HepG2 (cell line): Measurements from ENCODE around the gene CDX1. TPM values are rescaled to one million over a fixed set of nuclear protein-coding genes. Genes with fewer than 3 reads are reported as not detected.

ENCODE experiments used
- ATF1 ChIP-seq: IDR thresholded peaks from 2 replicates; pipeline ENCODE4 v1.6.1; 2016; ENCODE audit warnings: mild to moderate bottlenecking, control low read depth
- GATA4 ChIP-seq: sonication (generic); IDR thresholded peaks from 2 replicates; pipeline ENCODE4 v1.6.1; 2016; ENCODE audit warnings: antibody characterized with exemption, low read depth, borderline replicate concordance
- KLF16 ChIP-seq, 2 experiments: sonication (generic) in 1 of 2; formaldehyde crosslinking in 1 of 2; IDR thresholded peaks; 2 replicates each; pipeline versions ENCODE4 v1.6.1 to v1.8.0; 2016 to 2023; ENCODE audit warnings: missing genetic modification reagents in 2 of 2, missing compliant biosample characterization in 1 of 2
- NFE2 ChIP-seq: sonication (generic); formaldehyde crosslinking; IDR thresholded peaks from 2 replicates; pipeline ENCODE4 v1.4.0; 2020; ENCODE audit warnings: missing genetic modification reagents
- NFIC ChIP-seq: IDR thresholded peaks from 2 replicates; pipeline ENCODE4 v1.6.1; 2012; ENCODE audit warnings: mild to moderate bottlenecking, low read length, inconsistent platforms
- PRPF4 ChIP-seq: fragments of 200-400 bp; formaldehyde crosslinking; IDR thresholded peaks from 2 replicates; pipeline ENCODE4 v1.6.1; 2016; ENCODE audit warnings: low read length, low read depth; ENCODE audit not compliant: poor library complexity, severe bottlenecking
- RAD21 ChIP-seq: fragments of 450-650 bp; formaldehyde crosslinking; IDR thresholded peaks from 2 replicates; pipeline ENCODE4 v1.5.0; 2020; ENCODE audit warnings: mild to moderate bottlenecking
- TBL1XR1 ChIP-seq: fragments of 150-350 bp; IDR thresholded peaks from 2 replicates; pipeline ENCODE4 v1.6.1; 2014; ENCODE audit warnings: borderline replicate concordance, low read length; ENCODE audit not compliant: partially characterized antibody
- TBP ChIP-seq: sonication (generic); formaldehyde crosslinking; IDR thresholded peaks from 2 replicates; pipeline ENCODE4 v1.5.0; 2020; ENCODE audit warnings: missing genetic modification reagents
- THAP11 ChIP-seq: IDR thresholded peaks from 2 replicates; pipeline ENCODE4 v1.6.1; 2016; ENCODE audit warnings: missing biosample characterization, missing genetic modification reagents
- YEATS2 ChIP-seq: sonication (generic); formaldehyde crosslinking; IDR thresholded peaks from 2 replicates; pipeline ENCODE4 v1.4.0; 2020; ENCODE audit warnings: missing genetic modification reagents, borderline replicate concordance
- ZNF333 ChIP-seq: sonication (generic); formaldehyde crosslinking; IDR thresholded peaks from 2 replicates; pipeline ENCODE4 v1.4.0; 2020; ENCODE audit warnings: mild to moderate bottlenecking, missing genetic modification reagents, borderline replicate concordance
- polyA plus RNA-seq, 8 experiments: library from polyadenylated mRNA; depleted of rRNA in 3 of 8; stranded (reverse) in 7 of 8; unstranded in 1 of 8; fragments of >200 nt; fragmentation: Illumina TruSeq in 4 of 8; extraction: Trizol in 4 of 8; gene quantifications; 2 replicates each; pipeline versions ENCODE4 v1.2.1 to v1.2.3, GENCODE V29; 2011 to 2016; ENCODE audit warnings: low read depth in 4 of 8, missing spikeins in 1 of 8, mixed read lengths in 1 of 8; ENCODE audit not compliant: insufficient read depth in 1 of 8
- total RNA-seq, 5 experiments: library from RNA; depleted of rRNA; stranded (reverse); fragments of >200 nt; fragmentation: Illumina TruSeq; extraction: Trizol; gene quantifications; 2 replicates each; pipeline ENCODE4 v1.2.3, GENCODE V29; 2016; ENCODE audit warnings: low read depth in 1 of 5
- TF ChIP-seq, protein P1 (sequence below): IDR thresholded peaks from 2 replicates; pipeline ENCODE4 v1.6.1; 2012; ENCODE audit warnings: inconsistent platforms
- TF ChIP-seq, protein P2 (sequence below): sonication (generic); formaldehyde crosslinking; IDR thresholded peaks from 2 replicates; pipeline ENCODE4 v1.5.0; 2020; ENCODE audit warnings: mild to moderate bottlenecking, missing genetic modification reagents, moderate library complexity

The CDX1 gene
- total and polyA plus RNA-seq, 2 of the 13 experiments (the other 11 are each of a cell fraction or from before 2014, with no cell fraction given): not detected

DNA sequence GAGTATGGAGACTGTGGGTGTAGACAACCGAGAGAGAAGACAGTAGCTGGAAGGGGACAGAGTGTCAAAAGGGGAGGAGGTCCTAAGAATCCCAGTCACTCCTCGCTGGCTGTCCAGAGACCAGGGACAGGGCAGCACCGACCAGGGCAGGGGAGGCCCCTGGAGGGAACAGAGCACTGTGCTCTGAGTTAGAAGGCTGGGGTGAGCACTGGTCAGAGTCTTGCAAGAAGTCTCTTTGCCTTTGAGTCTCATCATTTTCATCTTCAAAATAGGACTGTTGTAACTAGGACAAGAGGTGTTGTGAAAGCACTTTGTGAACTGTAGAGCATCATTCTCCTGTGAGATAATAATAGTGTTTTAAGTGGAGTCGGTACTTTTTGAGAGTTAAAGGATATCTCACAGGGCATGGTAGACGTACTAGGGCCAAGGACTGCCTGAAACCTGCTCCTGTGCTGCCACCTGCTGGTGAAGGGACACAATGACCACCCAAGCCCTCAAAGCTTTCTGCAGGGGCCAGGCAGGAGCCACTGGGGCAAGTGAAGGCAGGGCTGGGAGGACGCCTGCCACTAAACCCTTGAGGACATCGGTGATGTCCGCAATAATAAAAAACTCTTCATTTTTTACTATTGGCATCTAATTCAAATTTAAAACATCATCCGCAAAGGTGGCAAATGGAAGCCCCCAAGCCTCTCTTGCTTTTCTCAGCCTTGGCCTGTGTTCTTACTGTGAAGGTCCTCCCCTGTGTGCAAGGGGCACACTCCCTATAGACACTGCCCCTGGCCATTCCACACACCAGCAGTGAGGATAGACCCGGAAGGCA is 51.5 kb downstream of the CDX1 start (continued):
- TF ChIP-seq ZNF333 (CRISPR knock-in tag) (no peak), YEATS2 (no peak; the same call in 1 of the 2 replicates), GATA4 (no peak), THAP11 (CRISPR knock-in tag) (peak; percentile 42; the same call in 1 of the 2 replicates), ATF1 (CRISPR knock-in tag) (no peak), NFIC (no peak), TBL1XR1 (no peak), NFE2 (no peak), TBP (no peak), RAD21 (CRISPR knock-in tag) (peak; percentile 92), KLF16 (CRISPR knock-in tag; IDR thresholded peaks at IDR 0.05) (no peak), PRPF4 (no peak)
- TF ChIP-seq, protein P1, sequence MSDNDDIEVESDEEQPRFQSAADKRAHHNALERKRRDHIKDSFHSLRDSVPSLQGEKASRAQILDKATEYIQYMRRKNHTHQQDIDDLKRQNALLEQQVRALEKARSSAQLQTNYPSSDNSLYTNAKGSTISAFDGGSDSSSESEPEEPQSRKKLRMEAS: no peak; the same call in 1 of the 2 replicates
- TF ChIP-seq, protein P2, sequence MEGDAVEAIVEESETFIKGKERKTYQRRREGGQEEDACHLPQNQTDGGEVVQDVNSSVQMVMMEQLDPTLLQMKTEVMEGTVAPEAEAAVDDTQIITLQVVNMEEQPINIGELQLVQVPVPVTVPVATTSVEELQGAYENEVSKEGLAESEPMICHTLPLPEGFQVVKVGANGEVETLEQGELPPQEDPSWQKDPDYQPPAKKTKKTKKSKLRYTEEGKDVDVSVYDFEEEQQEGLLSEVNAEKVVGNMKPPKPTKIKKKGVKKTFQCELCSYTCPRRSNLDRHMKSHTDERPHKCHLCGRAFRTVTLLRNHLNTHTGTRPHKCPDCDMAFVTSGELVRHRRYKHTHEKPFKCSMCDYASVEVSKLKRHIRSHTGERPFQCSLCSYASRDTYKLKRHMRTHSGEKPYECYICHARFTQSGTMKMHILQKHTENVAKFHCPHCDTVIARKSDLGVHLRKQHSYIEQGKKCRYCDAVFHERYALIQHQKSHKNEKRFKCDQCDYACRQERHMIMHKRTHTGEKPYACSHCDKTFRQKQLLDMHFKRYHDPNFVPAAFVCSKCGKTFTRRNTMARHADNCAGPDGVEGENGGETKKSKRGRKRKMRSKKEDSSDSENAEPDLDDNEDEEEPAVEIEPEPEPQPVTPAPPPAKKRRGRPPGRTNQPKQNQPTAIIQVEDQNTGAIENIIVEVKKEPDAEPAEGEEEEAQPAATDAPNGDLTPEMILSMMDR (CRISPR knock-in tag): peak; percentile 94
